ENCODE data around the gene JARID2. TPM values are rescaled to one million over a fixed set of nuclear protein-coding genes. Genes with fewer than 3 reads are reported as not detected.

The JARID2 gene
- total RNA-seq, 6 experiments from 2014 or later: 2.5 to 3.9 (median 3.0) TPM

DNA sequence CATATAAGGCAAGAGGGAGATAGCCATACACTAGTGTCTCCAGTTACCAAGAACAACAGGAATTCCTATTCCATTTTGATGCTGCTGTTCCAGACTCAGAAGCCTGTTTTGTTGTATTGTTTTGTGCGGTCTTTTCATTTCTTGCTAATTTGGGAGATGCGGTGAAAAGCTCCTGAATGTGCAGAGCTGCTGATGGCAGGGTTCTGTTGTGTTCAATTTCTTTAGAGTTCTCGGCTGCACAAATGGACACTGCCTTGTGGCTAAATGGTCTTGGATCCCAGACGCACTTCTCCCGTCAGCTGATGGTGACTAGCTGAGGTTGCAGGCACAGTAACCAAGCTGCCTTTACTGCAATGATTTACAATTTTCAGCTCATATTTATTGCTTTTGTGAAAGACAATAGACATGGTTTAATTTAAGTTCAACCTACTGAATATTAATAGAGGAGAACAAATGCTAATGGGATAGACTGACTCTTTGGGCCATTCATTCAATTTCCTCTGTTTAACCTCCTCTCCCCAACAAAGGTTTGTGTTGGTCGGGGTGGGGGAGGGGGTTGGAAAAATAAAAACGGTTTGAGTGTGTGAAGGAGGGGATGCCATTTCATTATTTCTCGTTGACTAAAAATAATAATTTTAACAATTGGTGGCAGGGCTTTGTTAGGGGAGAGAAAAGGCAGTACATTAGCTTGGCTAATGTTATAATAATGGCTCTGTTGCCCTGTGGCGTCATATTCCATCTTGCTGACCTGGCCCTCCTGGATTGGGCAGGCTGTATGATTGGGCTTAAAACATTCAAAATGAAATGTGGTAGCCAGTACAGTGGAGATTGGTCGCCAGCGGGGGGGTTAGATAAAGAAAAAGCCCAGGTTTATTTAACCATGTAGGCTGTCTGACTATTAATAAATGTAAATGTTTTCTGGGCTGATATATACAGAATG, 159.5 kb downstream of the JARID2 start:
- no peak overlapping the region for H3K4me3 ChIP-seq
- no peak for DNase-seq
- ATAC-seq: no peak
- no peaks in the 10 kb centered on the region for H3K36me3 ChIP-seq
- intact Hi-C loops (cut with DNase I): no loop called here
- H3K27me3 ChIP-seq: no peaks in the 10 kb centered on the region
- H3K4me1 ChIP-seq: peaks cover 0 to 4% (median 1%) of the 10 kb centered on the region in 4 donors
- H3K27ac ChIP-seq: no peak overlapping the region
- TF ChIP-seq, protein P1, sequence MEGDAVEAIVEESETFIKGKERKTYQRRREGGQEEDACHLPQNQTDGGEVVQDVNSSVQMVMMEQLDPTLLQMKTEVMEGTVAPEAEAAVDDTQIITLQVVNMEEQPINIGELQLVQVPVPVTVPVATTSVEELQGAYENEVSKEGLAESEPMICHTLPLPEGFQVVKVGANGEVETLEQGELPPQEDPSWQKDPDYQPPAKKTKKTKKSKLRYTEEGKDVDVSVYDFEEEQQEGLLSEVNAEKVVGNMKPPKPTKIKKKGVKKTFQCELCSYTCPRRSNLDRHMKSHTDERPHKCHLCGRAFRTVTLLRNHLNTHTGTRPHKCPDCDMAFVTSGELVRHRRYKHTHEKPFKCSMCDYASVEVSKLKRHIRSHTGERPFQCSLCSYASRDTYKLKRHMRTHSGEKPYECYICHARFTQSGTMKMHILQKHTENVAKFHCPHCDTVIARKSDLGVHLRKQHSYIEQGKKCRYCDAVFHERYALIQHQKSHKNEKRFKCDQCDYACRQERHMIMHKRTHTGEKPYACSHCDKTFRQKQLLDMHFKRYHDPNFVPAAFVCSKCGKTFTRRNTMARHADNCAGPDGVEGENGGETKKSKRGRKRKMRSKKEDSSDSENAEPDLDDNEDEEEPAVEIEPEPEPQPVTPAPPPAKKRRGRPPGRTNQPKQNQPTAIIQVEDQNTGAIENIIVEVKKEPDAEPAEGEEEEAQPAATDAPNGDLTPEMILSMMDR (IDR thresholded peaks at IDR 0.05): no peak
- no peak for TF ChIP-seq POLR2A (IDR thresholded peaks at IDR 0.05)
- 89% methylated on average over 11 of the region's 11 CpGs for WGBS (ENCODE audit: insufficient coverage, low coverage, low lambda C conversion rate, missing lambda C conversion rate)
- H3K9me3 ChIP-seq: no peaks in the 10 kb centered on the region

DNA sequence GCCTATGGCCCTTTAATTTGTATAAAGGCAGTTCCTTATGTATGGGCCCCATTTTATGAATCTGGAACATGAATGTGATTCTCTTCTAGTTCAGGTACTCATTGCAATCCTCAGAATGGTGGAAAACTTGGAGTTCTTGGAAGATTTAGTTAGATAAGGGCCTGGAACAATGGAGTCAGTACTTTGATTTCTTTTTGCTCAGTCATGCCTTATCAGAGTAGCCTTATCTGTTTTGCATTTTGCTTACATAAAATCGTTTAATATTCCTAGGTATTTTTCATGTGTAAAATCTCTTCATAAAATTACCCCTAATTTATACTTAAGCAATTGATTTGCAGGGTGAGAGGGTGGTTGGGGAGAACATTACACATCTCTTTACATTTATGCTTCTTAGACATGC, 160.6 kb downstream of the JARID2 start:
- ATAC-seq (no peak), DNase-seq (no peak)
- Histone ChIP-seq H3K27me3 (no peaks in the 10 kb centered on the region), H3K9me3 (no peaks in the 10 kb centered on the region), H3K36me3 (no peaks in the 10 kb centered on the region), H3K4me1 (peaks cover 0 to 3% (median 0%) of the 10 kb centered on the region in 4 donors), H3K4me3 (no peak overlapping the region), H3K27ac (no peak overlapping the region)
- WGBS (ENCODE audit: insufficient coverage, low coverage, low lambda C conversion rate, missing lambda C conversion rate): 22% methylated on average over 1 of the region's 1 CpG
- TF ChIP-seq POLR2A (IDR thresholded peaks at IDR 0.05): no peak
- TF ChIP-seq, protein P1 (IDR thresholded peaks at IDR 0.05): no peak
- intact Hi-C loops (cut with DNase I): no loop called here

DNA sequence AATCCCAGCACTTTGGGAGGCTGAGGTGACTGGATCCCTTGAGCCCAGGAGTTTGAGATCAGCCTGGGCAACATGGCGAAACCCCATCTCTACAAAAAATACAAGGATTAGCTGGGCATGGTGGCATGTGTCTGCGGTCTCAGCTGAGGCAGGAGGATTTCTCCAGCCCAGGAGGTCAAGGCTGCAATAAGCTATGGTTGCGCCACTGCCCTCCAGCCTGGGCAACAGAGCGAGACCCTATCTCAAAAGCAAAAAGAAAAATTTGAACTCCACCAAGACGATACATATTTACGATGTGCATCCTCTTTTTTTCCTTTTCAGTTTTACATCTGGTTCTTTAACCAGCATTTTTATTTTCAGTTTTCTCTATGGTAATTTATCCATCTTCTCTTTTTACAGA, 162.1 kb downstream of the JARID2 start:
- ATAC-seq (no peak), DNase-seq (no peak)
- H3K4me1 ChIP-seq: peaks cover 0 to 3% (median 0%) of the 10 kb centered on the region in 4 donors
- 88% methylated on average over 5 of the region's 6 CpGs for WGBS (ENCODE audit: insufficient coverage, low coverage, low lambda C conversion rate, missing lambda C conversion rate)
- no peaks in the 10 kb centered on the region for H3K27me3 ChIP-seq
- no peaks in the 10 kb centered on the region for H3K36me3 ChIP-seq
- intact Hi-C loops (cut with DNase I): no loop called here
- H3K27ac ChIP-seq: no peak overlapping the region
- no peak overlapping the region for H3K4me3 ChIP-seq
- TF ChIP-seq POLR2A (IDR thresholded peaks at IDR 0.05): no peak
- TF ChIP-seq, protein P1 (IDR thresholded peaks at IDR 0.05): no peak
- no peaks in the 10 kb centered on the region for H3K9me3 ChIP-seq

DNA sequence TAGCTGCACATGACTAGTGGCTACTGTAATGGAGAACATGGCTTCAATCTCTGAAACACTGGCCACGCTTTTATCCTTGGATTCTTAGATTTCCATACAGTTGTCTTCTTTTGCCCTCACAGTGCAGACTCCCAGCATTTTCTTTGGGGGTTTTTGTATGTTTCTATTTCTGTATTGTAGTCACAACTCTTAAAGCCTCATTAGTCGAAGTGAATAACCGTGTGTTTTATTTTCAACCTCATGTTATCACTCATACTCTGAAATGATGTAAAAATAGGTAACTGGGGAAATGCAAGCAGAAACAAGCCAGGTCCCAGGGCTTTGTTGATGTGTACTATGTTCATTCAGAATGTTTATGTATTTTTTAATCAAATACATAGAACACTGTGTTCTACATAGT, 162.9 kb downstream of the JARID2 start:
- DNase-seq (no peak), ATAC-seq (no peak)
- Histone ChIP-seq H3K27me3 (no peaks in the 10 kb centered on the region), H3K9me3 (no peaks in the 10 kb centered on the region), H3K4me1 (peaks cover 0 to 3% (median 0%) of the 10 kb centered on the region in 4 donors), H3K36me3 (no peaks in the 10 kb centered on the region), H3K4me3 (no peak overlapping the region), H3K27ac (no peak overlapping the region)
- no peak for TF ChIP-seq POLR2A (IDR thresholded peaks at IDR 0.05)
- TF ChIP-seq, protein P1 (IDR thresholded peaks at IDR 0.05): no peak
- WGBS (ENCODE audit: insufficient coverage, low coverage, low lambda C conversion rate, missing lambda C conversion rate): 82% methylated on average over 3 of the region's 3 CpGs
- intact Hi-C loops (cut with DNase I): no loop called here
